Measurements from ENCODE around the gene IWS1. TPM values are rescaled to one million over a fixed set of nuclear protein-coding genes. Genes with fewer than 3 reads are reported as not detected.

IWS1 gene
- total and polyA plus RNA-seq, 10 of the 15 experiments (the other 5 are each of a cell fraction or from before 2014, with no cell fraction given), result 21.9 to 68.9 (median 45.8) TPM

GRCh38 chr2:127532296-127532695 lies 6.0 kb upstream of the IWS1 start (continued):
- no peak for TF ChIP-seq PRDM15 (CRISPR knock-in tag; IDR thresholded peaks at IDR 0.05)
- TF ChIP-seq SUPT20H (IDR thresholded peaks at IDR 0.05; ENCODE audit: borderline replicate concordance, control insufficient read depth, low read depth, low read length), result no peak

GRCh38 chr2:127531221-127531648 lies 4.9 kb upstream of the IWS1 start:
- H2AFZ ChIP-seq (ENCODE audit: control insufficient read depth, low read depth, low read length), result no peak overlapping the region
- H3K9ac ChIP-seq (ENCODE audit: control insufficient read depth, insufficient read depth, low read length), result no peak overlapping the region
- SMC1A ChIA-PET (ENCODE audit: uncharacterized antibody, unreplicated experiment), result interaction anchor here (1.3 kb wide), 1 partner anchor 32 kb away, joined by 3 read pairs; no protein-coding TSS in a partner anchor
- in situ Hi-C loops (cut with MboI), result no loop called here
- no TSS peak for BruUV-seq (replicated peaks)
- POLR2A ChIA-PET, result no interaction called here
- H3K79me2 ChIP-seq (ENCODE audit: control insufficient read depth, insufficient read depth, low read length), result peaks cover 1% of the 10 kb centered on the region
- no peaks in the 10 kb centered on the region for H3K27me3 ChIP-seq (replicated peaks in 1 of 2; ENCODE audit: control insufficient read depth in 2 of 2, insufficient read depth in 2 of 2, low read length in 1 of 2)
- no peaks in the 10 kb centered on the region for H4K20me1 ChIP-seq (ENCODE audit: control insufficient read depth, insufficient read depth)
- intact Hi-C loops (cut with micrococcal nuclease; ENCODE audit: unreplicated experiment), result no loop called here
- no peak overlapping the region for H3K4me2 ChIP-seq (ENCODE audit: control insufficient read depth, insufficient read depth)
- FAIRE-seq, result no peak
- H3K36me3 ChIP-seq (ENCODE audit: control insufficient read depth in 2 of 2, insufficient read depth in 2 of 2, low read length in 1 of 2), result no peaks in the 10 kb centered on the region
- DNase-seq (ENCODE audit: low read depth, low spot score), result no peak
- no peaks in the 10 kb centered on the region for H3K4me1 ChIP-seq (ENCODE audit: control insufficient read depth, insufficient read depth, low read length)
- CTCF ChIA-PET, result interaction anchor here (0.6 kb wide), 1 partner anchor 704 kb away, joined by 3 read pairs; no protein-coding TSS in a partner anchor
- H3K4me3 ChIP-seq, result no peak overlapping the region
- RAD21 ChIA-PET (ENCODE audit: unreplicated experiment), result interaction anchor here (0.6 kb wide), 1 partner anchor 32 kb away, joined by 3 read pairs; no protein-coding TSS in a partner anchor
- no peak for ATAC-seq
- 52% methylated on average over 4 of the region's 4 CpGs for WGBS (ENCODE audit: insufficient coverage, insufficient replicate concordance, low lambda C conversion rate, missing lambda C conversion rate)
- no peak overlapping the region for H3K27ac ChIP-seq (ENCODE audit: control insufficient read depth, insufficient read depth)
- no peaks in the 10 kb centered on the region for H3K9me3 ChIP-seq (replicated peaks; ENCODE audit: control insufficient read depth, insufficient read depth, low read length)
- TF ChIP-seq E2F8 (IDR thresholded peaks at IDR 0.05; ENCODE audit: low read depth, partially characterized antibody), result no peak
- TF ChIP-seq POLR2A (IDR thresholded peaks at IDR 0.05; ENCODE audit: low read depth, low read length), result no peak
- no peak for TF ChIP-seq PML (IDR thresholded peaks at IDR 0.05; ENCODE audit: low read length)
- TF ChIP-seq SIN3A (IDR thresholded peaks at IDR 0.05; ENCODE audit: low read depth, low read length), result no peak
- TF ChIP-seq SUZ12 (IDR thresholded peaks at IDR 0.05; ENCODE audit: unreplicated experiment), result no peak
- no peak for TF ChIP-seq ZSCAN29 (IDR thresholded peaks at IDR 0.05)
- no peak for TF ChIP-seq ZNF592 (IDR thresholded peaks at IDR 0.05)
- no peak for TF ChIP-seq MLLT1 (IDR thresholded peaks at IDR 0.05)

All from GM12878 (cell line).